OCI-LY7 (cell line): Measurements from ENCODE around the gene SHMT2. TPM values are rescaled to one million over a fixed set of nuclear protein-coding genes. Genes with fewer than 3 reads are reported as not detected.

Source experiments
- BruUV-seq: library from RNA; stranded (reverse); fragments of 400-500 nt; replicated peaks from 2 replicates; lab custom pipeline; 2021; lab: Mats Ljungman, UMichigan
- CTCF ChIA-PET: fragments of 300-600 bp; sonication (Branson Sonifier 250); formaldehyde crosslinking; loops from one replicate; lab custom pipeline; 2022; ENCODE audit warnings: antibody characterized with exemption; ENCODE audit not compliant: unreplicated experiment; lab: Charles Lee
- POLR2A ChIA-PET: fragments of 300-600 bp; sonication (Branson Sonifier 250); formaldehyde crosslinking; loops from one replicate; lab custom pipeline; 2022; ENCODE audit warnings: antibody characterized with exemption; lab: Charles Lee
- DNase-seq: peaks from one replicate; pipeline ENCODE4 v3.0.0-alpha.2; 2015; ENCODE audit warnings: low spot score
- H2AFZ ChIP-seq: fragments of 200-600 bp; sonication (generic), shearing (Covaris generic); 2 replicates; pipeline ENCODE4 v1.6.1; 2014; ENCODE audit warnings: mild to moderate bottlenecking, antibody characterized with exemption, low read length, moderate library complexity
- H3K27ac ChIP-seq: fragments of 200-600 bp; sonication (generic); 2 replicates; pipeline ENCODE4 v1.5.1; 2014; ENCODE audit warnings: mixed run types, low read depth, mild to moderate bottlenecking, moderate library complexity, low read length, inconsistent platforms; ENCODE audit not compliant: poor library complexity, severe bottlenecking
- H3K36me3 ChIP-seq: fragments of 200-600 bp; sonication (generic); 2 replicates; pipeline ENCODE4 v1.6.1; 2014; ENCODE audit warnings: mild to moderate bottlenecking, antibody characterized with exemption, low read length, moderate library complexity, mixed read lengths; ENCODE audit not compliant: insufficient read depth
- H3K4me1 ChIP-seq: fragments of 200-600 bp; sonication (generic); 2 replicates; pipeline ENCODE4 v1.5.1; 2014; ENCODE audit warnings: mild to moderate bottlenecking, low read length; ENCODE audit not compliant: insufficient read depth, poor library complexity, severe bottlenecking
- H3K4me2 ChIP-seq: fragments of 200-600 bp; sonication (generic); 2 replicates; pipeline ENCODE4 v1.6.1; 2014; ENCODE audit warnings: mild to moderate bottlenecking, low read length
- H3K4me3 ChIP-seq: fragments of 200-600 bp; sonication (generic); 2 replicates; pipeline ENCODE4 v1.5.1; 2014; ENCODE audit warnings: mild to moderate bottlenecking, low read depth, low read length; ENCODE audit not compliant: poor library complexity, severe bottlenecking
- H3K79me2 ChIP-seq: fragments of 200-600 bp; sonication (generic); 2 replicates; pipeline ENCODE4 v1.6.1; 2016; ENCODE audit warnings: low read depth, mild to moderate bottlenecking, low read length, moderate library complexity, mixed read lengths; ENCODE audit not compliant: insufficient read depth
- H3K9me2 ChIP-seq: fragments of 200-600 bp; sonication (generic); 2 replicates; pipeline ENCODE4 v1.6.1; 2016; ENCODE audit warnings: mild to moderate bottlenecking, low read length, mixed read lengths; ENCODE audit not compliant: insufficient read depth
- H3K9me3 ChIP-seq: fragments of 200-600 bp; sonication (generic); 2 replicates; pipeline ENCODE4 v1.6.1; 2014; ENCODE audit warnings: mild to moderate bottlenecking, mixed run types, low read length, mixed read lengths
- H4K20me1 ChIP-seq: fragments of 200-600 bp; sonication (generic); 2 replicates; pipeline ENCODE4 v1.6.1; 2014; ENCODE audit warnings: mild to moderate bottlenecking, antibody characterized with exemption, low read length, moderate library complexity, mixed read lengths; ENCODE audit not compliant: insufficient read depth
- EZH2phosphoT487 ChIP-seq: fragments of 200-600 bp; sonication (generic); IDR thresholded peaks from 2 replicates; pipeline ENCODE4 v1.6.1; 2018; ENCODE audit warnings: low read depth, borderline replicate concordance, mild to moderate bottlenecking, mixed run types, antibody characterized with exemption, low read length, moderate library complexity, mixed read lengths
- intact Hi-C: fragments of 100-400 bp; cut with micrococcal nuclease; formaldehyde crosslinking; loops from one replicate; pipeline ENCODE4 v1.10.0; 2022; ENCODE audit not compliant: unreplicated experiment
- total RNA-seq, 2 experiments: library from RNA; depleted of rRNA in 1 of 2; stranded (reverse); fragments of >200 nt in 1 of 2; shearing (Covaris generic) in 1 of 2; gene quantifications; 2 replicates each; pipeline ENCODE4 v1.2.3, GENCODE V29; 2014 to 2022
- TF ChIP-seq, protein P1 (sequence below): fragments of 200-600 bp; sonication (generic); conservative IDR thresholded peaks from 2 replicates; pipeline ENCODE4 v1.5.1; 2014; ENCODE audit warnings: mild to moderate bottlenecking, antibody characterized with exemption, low read length, moderate library complexity, mixed read lengths

The SHMT2 gene
- total RNA-seq, 2 experiments from 2014 or later, result 394 to 415 TPM

GRCh38 chr12:57185403-57185802 lies 44.1 kb upstream of the SHMT2 start:
- no peak overlapping the region for H3K27ac ChIP-seq
- H3K9me2 ChIP-seq, result no peaks in the 10 kb centered on the region
- TF ChIP-seq, protein P1, sequence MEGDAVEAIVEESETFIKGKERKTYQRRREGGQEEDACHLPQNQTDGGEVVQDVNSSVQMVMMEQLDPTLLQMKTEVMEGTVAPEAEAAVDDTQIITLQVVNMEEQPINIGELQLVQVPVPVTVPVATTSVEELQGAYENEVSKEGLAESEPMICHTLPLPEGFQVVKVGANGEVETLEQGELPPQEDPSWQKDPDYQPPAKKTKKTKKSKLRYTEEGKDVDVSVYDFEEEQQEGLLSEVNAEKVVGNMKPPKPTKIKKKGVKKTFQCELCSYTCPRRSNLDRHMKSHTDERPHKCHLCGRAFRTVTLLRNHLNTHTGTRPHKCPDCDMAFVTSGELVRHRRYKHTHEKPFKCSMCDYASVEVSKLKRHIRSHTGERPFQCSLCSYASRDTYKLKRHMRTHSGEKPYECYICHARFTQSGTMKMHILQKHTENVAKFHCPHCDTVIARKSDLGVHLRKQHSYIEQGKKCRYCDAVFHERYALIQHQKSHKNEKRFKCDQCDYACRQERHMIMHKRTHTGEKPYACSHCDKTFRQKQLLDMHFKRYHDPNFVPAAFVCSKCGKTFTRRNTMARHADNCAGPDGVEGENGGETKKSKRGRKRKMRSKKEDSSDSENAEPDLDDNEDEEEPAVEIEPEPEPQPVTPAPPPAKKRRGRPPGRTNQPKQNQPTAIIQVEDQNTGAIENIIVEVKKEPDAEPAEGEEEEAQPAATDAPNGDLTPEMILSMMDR, result no peak
- no peak for TF ChIP-seq EZH2phosphoT487
- no peaks in the 10 kb centered on the region for H3K4me1 ChIP-seq
- no peak overlapping the region for H3K4me2 ChIP-seq
- H3K9me3 ChIP-seq, result no peaks in the 10 kb centered on the region
- H3K79me2 ChIP-seq, result no peaks in the 10 kb centered on the region
- H3K36me3 ChIP-seq, result no peaks in the 10 kb centered on the region
- no peaks in the 10 kb centered on the region for H4K20me1 ChIP-seq
- POLR2A ChIA-PET, result no interaction called here
- no peak overlapping the region for H2AFZ ChIP-seq
- H3K4me3 ChIP-seq, result no peak overlapping the region
- DNase-seq, result no peak
- intact Hi-C loops, result no loop called here
- CTCF ChIA-PET, result interaction anchor here (1.1 kb wide), 1 partner anchor 73 kb away, joined by 3 read pairs; no protein-coding TSS in a partner anchor
- BruUV-seq, result no TSS peak

DNA sequence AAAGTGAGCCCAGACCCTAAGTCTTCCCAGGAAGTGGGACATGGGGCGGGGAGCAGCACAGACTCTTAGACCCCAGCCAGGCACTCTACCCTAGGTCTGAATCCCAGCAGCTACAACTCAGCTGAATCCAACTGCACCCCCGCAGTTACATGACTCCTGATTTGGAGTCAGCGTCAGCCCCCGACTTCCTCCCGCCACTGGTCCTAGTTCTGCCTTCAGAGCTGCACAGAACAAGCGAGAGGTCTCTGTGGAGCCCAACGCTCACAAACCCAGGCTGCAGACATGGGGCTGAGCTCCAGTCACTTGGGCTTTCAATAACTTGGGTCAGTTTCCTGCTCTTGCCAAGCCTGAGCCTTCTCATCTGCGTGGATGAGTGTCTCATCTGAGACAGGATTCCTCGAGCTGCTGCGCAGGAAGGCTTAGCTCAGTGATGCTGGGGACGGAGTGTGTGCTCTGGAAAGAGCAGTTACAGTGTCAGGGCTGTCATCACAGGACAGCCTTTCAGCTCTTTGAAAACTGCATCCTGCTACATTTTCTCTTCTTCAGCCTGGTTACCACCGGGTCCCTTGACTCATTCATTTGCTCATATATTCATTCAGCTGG lies 43.5 kb upstream of the SHMT2 start:
- Histone ChIP-seq H3K9me3 (no peaks in the 10 kb centered on the region), H3K79me2 (no peaks in the 10 kb centered on the region), H4K20me1 (no peaks in the 10 kb centered on the region), H3K27ac (no peak overlapping the region), H3K4me3 (no peak overlapping the region), H3K4me1 (no peaks in the 10 kb centered on the region), H2AFZ (no peak overlapping the region), H3K4me2 (no peak overlapping the region), H3K9me2 (no peaks in the 10 kb centered on the region), H3K36me3 (no peaks in the 10 kb centered on the region)
- POLR2A ChIA-PET, result interaction anchor here (0.6 kb wide), 2 partner anchors 665 to 1329 kb away, joined by 3 to 4 read pairs; no protein-coding TSS in a partner anchor
- CTCF ChIA-PET, result interaction anchor here (0.5 to 1.1 kb wide), 3 partner anchors 57 to 74 kb away, joined by 3 to 4 read pairs (median 3); partner anchors contain the start of gene STAC3
- BruUV-seq, result no TSS peak
- no peak for TF ChIP-seq EZH2phosphoT487
- TF ChIP-seq, protein P1, result no peak
- intact Hi-C loops, result no loop called here
- no peak for DNase-seq
